H1 (cell line): ENCODE results near the gene CYP1A2. TPM values are rescaled to one million over a fixed set of nuclear protein-coding genes. Genes with fewer than 3 reads are reported as not detected.

Experiments used
- CTCF ChIA-PET: fragments of 300-600 bp; sonication (Branson Sonifier 250); formaldehyde crosslinking; loops from one replicate; lab custom pipeline; 2021; ENCODE audit not compliant: partially characterized antibody; lab: Charles Lee
- POLR2A ChIA-PET: fragments of 300-600 bp; sonication (Branson Sonifier 250); formaldehyde crosslinking; loops from one replicate; lab custom pipeline; 2021; ENCODE audit warnings: inconsistent platforms; ENCODE audit not compliant: partially characterized antibody; lab: Charles Lee
- DNase-seq, 2 experiments: peaks; one replicate each; pipeline versions ENCODE4 v3.0.0 to v3.0.0-alpha.2; 2010 to 2022; ENCODE audit warnings: low spot score in 2 of 2, low read depth in 1 of 2, mixed read lengths in 1 of 2
- FAIRE-seq: peaks from 2 replicates; lab custom pipeline; 2011; peaks lifted over from hg19 to GRCh38; lab: Jason Lieb, UNC
- H2AFZ ChIP-seq: 2 replicates; pipeline ENCODE4 v1.8.1; 2012; ENCODE audit warnings: low read length, inconsistent platforms
- H2AK5ac ChIP-seq: 2 replicates; pipeline ENCODE4 v1.6.1; 2013; ENCODE audit warnings: low read depth, low read length
- H2BK120ac ChIP-seq: replicated peaks from 2 replicates; pipeline ENCODE3; 2013; ENCODE audit warnings: low read depth, low read length, inconsistent platforms
- H2BK12ac ChIP-seq: 2 replicates; pipeline ENCODE4 v1.6.1; 2013; ENCODE audit warnings: low read depth, low read length
- H2BK15ac ChIP-seq: 2 replicates; pipeline ENCODE4 v1.6.1; 2013; ENCODE audit warnings: low read length
- H2BK20ac ChIP-seq: 2 replicates; pipeline ENCODE4 v1.6.1; 2013; ENCODE audit warnings: low read length
- H2BK5ac ChIP-seq: 2 replicates; pipeline ENCODE4 v1.6.1; 2013; ENCODE audit warnings: low read depth, low read length
- H3K14ac ChIP-seq: 2 replicates; pipeline ENCODE4 v1.6.1; 2013; ENCODE audit warnings: inconsistent platforms; ENCODE audit not compliant: insufficient read length
- H3K18ac ChIP-seq: 2 replicates; pipeline ENCODE4 v1.6.1; 2013; ENCODE audit warnings: low read length; ENCODE audit errors: extremely low read depth
- H3K23ac ChIP-seq: 2 replicates; pipeline ENCODE4 v1.6.1; 2013; ENCODE audit warnings: inconsistent platforms; ENCODE audit not compliant: insufficient read length
- H3K23me2 ChIP-seq: 2 replicates; pipeline ENCODE4 v1.6.1; 2013; ENCODE audit warnings: low read depth, low read length
- H3K27ac ChIP-seq: 2 replicates; pipeline ENCODE4 v1.6.1; 2011; ENCODE audit warnings: low read depth, low read length, inconsistent platforms
- H3K27me3 ChIP-seq, 4 experiments: replicated peaks in 1 of 4; 1 replicate in 1 of 4; 2 replicates in 3 of 4; pipeline versions ENCODE4 v1.6.1 to v1.8.1; 2011 to 2013; ENCODE audit warnings: low read length in 3 of 4, mild to moderate bottlenecking in 3 of 4, inconsistent platforms in 2 of 4, mixed read lengths in 2 of 4, moderate library complexity in 1 of 4; ENCODE audit not compliant: control insufficient read depth in 3 of 4, insufficient read depth in 3 of 4; ENCODE audit errors: extremely low read depth in 1 of 4
- H3K36me3 ChIP-seq, 4 experiments: 2 replicates each; pipeline versions ENCODE4 v1.6.1 to v1.8.1; 2011 to 2013; ENCODE audit warnings: mild to moderate bottlenecking in 4 of 4, low read length in 3 of 4, moderate library complexity in 2 of 4, control low read depth in 1 of 4, inconsistent platforms in 1 of 4; ENCODE audit not compliant: insufficient read depth in 4 of 4, control insufficient read depth in 2 of 4
- H3K4ac ChIP-seq: replicated peaks from 2 replicates; pipeline ENCODE3; 2013; ENCODE audit warnings: low read length, low read depth, mixed read lengths, inconsistent platforms; ENCODE audit not compliant: insufficient read length
- H3K4me1 ChIP-seq, 4 experiments: replicated peaks in 1 of 4; 1 replicate in 1 of 4; 2 replicates in 3 of 4; pipeline versions ENCODE4 v1.6.1 to v1.8.1; 2011 to 2013; ENCODE audit warnings: low read length in 3 of 4, inconsistent platforms in 2 of 4, mixed read lengths in 1 of 4; ENCODE audit not compliant: insufficient read depth in 4 of 4, control insufficient read depth in 3 of 4
- H3K4me2 ChIP-seq, 2 experiments: 2 replicates each; pipeline versions ENCODE4 v1.6.1 to v1.8.1; 2011 to 2013; ENCODE audit warnings: low read depth in 2 of 2, low read length in 2 of 2, control low read depth in 1 of 2, inconsistent platforms in 1 of 2, mild to moderate bottlenecking in 1 of 2; ENCODE audit not compliant: insufficient read depth in 1 of 2
- H3K4me3 ChIP-seq, 4 experiments: fragments of 200-600, 300-600 bp in 1 of 4; sonication (generic), shearing (Covaris generic), sonication (Bioruptor Twin) in 1 of 4; 2 replicates each; pipeline versions ENCODE4 v1.5.1 to v1.8.1; 2011 to 2016; ENCODE audit warnings: low read length in 4 of 4, low read depth in 3 of 4, control low read depth in 2 of 4, inconsistent platforms in 2 of 4, mild to moderate bottlenecking in 2 of 4, mixed read lengths in 1 of 4, moderate library complexity in 1 of 4; ENCODE audit not compliant: insufficient read depth in 2 of 4; ENCODE audit errors: extremely low read depth in 1 of 4
- H3K56ac ChIP-seq: replicated peaks from 2 replicates; pipeline ENCODE3; 2013; ENCODE audit warnings: low read depth, mild to moderate bottlenecking, mixed read lengths, low read length, inconsistent platforms; ENCODE audit not compliant: insufficient read length
- H3K79me1 ChIP-seq: 2 replicates; pipeline ENCODE4 v1.6.1; 2013; ENCODE audit warnings: low read depth, low read length, control low read depth
- H3K79me2 ChIP-seq, 2 experiments: 2 replicates each; pipeline versions ENCODE4 v1.6.1 to v1.8.1; 2012 to 2013; ENCODE audit warnings: low read length in 2 of 2, mild to moderate bottlenecking in 2 of 2, inconsistent platforms in 1 of 2; ENCODE audit not compliant: insufficient read depth in 2 of 2, control insufficient read depth in 1 of 2
- H3K9ac ChIP-seq, 4 experiments: replicated peaks in 1 of 4; 1 replicate in 1 of 4; 2 replicates in 3 of 4; pipeline versions ENCODE4 v1.6.1 to v1.8.1; 2011 to 2013; ENCODE audit warnings: low read depth in 3 of 4, low read length in 3 of 4, control low read depth in 2 of 4, mild to moderate bottlenecking in 2 of 4, moderate library complexity in 2 of 4, inconsistent platforms in 1 of 4; ENCODE audit errors: extremely low read depth in 1 of 4
- H3K9me3 ChIP-seq, 2 experiments: 2 replicates each; pipeline versions ENCODE4 v1.6.1 to v1.8.1; 2012 to 2013; ENCODE audit warnings: mild to moderate bottlenecking in 2 of 2, moderate library complexity in 2 of 2, control low read depth in 1 of 2, inconsistent platforms in 1 of 2, low read depth in 1 of 2, low read length in 1 of 2, mixed read lengths in 1 of 2; ENCODE audit not compliant: insufficient read depth in 2 of 2
- H4K20me1 ChIP-seq, 2 experiments: replicated peaks in 1 of 2; 2 replicates each; pipeline versions ENCODE3 to v1.8.1; 2011 to 2013; ENCODE audit warnings: inconsistent platforms in 2 of 2, low read length in 2 of 2, mild to moderate bottlenecking in 1 of 2; ENCODE audit not compliant: insufficient read depth in 2 of 2, control insufficient read depth in 1 of 2
- H4K5ac ChIP-seq: 2 replicates; pipeline ENCODE4 v1.6.1; 2013; ENCODE audit warnings: low read length, low read depth, mixed read lengths, inconsistent platforms; ENCODE audit not compliant: insufficient read length
- H4K8ac ChIP-seq: 2 replicates; pipeline ENCODE4 v1.8.0; 2013; ENCODE audit warnings: mild to moderate bottlenecking, moderate library complexity, low read length, inconsistent platforms; ENCODE audit not compliant: insufficient read depth; ENCODE audit errors: extremely low read depth
- H4K91ac ChIP-seq: replicated peaks from 2 replicates; pipeline ENCODE3; 2013; ENCODE audit warnings: low read length, mixed read lengths, inconsistent platforms; ENCODE audit not compliant: insufficient read length
- CEBPB ChIP-seq: IDR thresholded peaks from 2 replicates; pipeline ENCODE4 v1.6.1; 2012; ENCODE audit warnings: low read depth, low read length
- KDM1A ChIP-seq: fragments of 200-600, 300-600 bp; sonication (generic); IDR thresholded peaks from 2 replicates; pipeline ENCODE4 v1.7.1; 2016; ENCODE audit warnings: mild to moderate bottlenecking, low read length, borderline replicate concordance
- KDM5A ChIP-seq: fragments of 200-600 bp; IDR thresholded peaks from 2 replicates; pipeline ENCODE4 v1.7.1; 2012; ENCODE audit warnings: mild to moderate bottlenecking, low read length, inconsistent platforms, mixed read lengths
- POLR2A ChIP-seq, 2 experiments: IDR thresholded peaks; 1 replicate in 1 of 2; 2 replicates in 1 of 2; pipeline ENCODE4 v1.6.1; 2011; ENCODE audit warnings: low read depth in 2 of 2, low read length in 2 of 2, mild to moderate bottlenecking in 2 of 2; ENCODE audit errors: control extremely low read depth in 1 of 2
- POLR2AphosphoS5 ChIP-seq: IDR thresholded peaks from 2 replicates; pipeline ENCODE4 v1.6.1; 2011; ENCODE audit warnings: low read depth, low read length
- SIN3A ChIP-seq, 2 experiments: IDR thresholded peaks in 1 of 2; conservative IDR thresholded peaks in 1 of 2; 2 replicates each; pipeline ENCODE4 v1.6.1; 2011 to 2012; ENCODE audit warnings: low read length in 2 of 2, improper control_type of control experiment in 1 of 2, low read depth in 1 of 2, mild to moderate bottlenecking in 1 of 2
- TAF1 ChIP-seq: IDR thresholded peaks from 2 replicates; pipeline ENCODE4 v1.6.1; 2011; ENCODE audit warnings: mild to moderate bottlenecking, low read depth, low read length
- WGBS, 2 experiments: shearing (Covaris generic) in 1 of 2; methylation state at CpG; one replicate each; pipeline versions ENCODE4 v1.1.6 to v1.1.7; 2013 to 2015; ENCODE audit warnings: low lambda C conversion rate in 2 of 2, mixed read lengths in 2 of 2, inconsistent platforms in 1 of 2, low coverage in 1 of 2, missing lambda C conversion rate in 1 of 2; ENCODE audit not compliant: insufficient replicate concordance in 2 of 2, insufficient coverage in 1 of 2, insufficient read length in 1 of 2; ENCODE audit errors: extremely low coverage in 1 of 2, missing lambda C conversion rate in 1 of 2; 5-methylcytosine and 5-hydroxymethylcytosine counted together
- polyA plus RNA-seq, 7 experiments: library from polyadenylated mRNA; depleted of rRNA in 3 of 7; stranded (reverse) in 5 of 7; unstranded in 2 of 7; fragments of >200 nt in 5 of 7; fragments of 200-250 nt in 2 of 7; gene quantifications; 1 replicate in 5 of 7; 2 replicates in 1 of 7; 4 replicates in 1 of 7; pipeline versions ENCODE4 v1.2.1 to v1.2.3, GENCODE V29; 2011 to 2013; ENCODE audit warnings: missing spikeins in 2 of 7, mixed read lengths in 2 of 7
- total RNA-seq: library from RNA; stranded (reverse); fragmentation: NEBNext Ultra II Directional; extraction: Animal tissue kit (Norgen Biotek cat#: 25700); gene quantifications from 2 replicates; pipeline ENCODE4 v1.2.1, GENCODE V29; 2021

Gene CYP1A2
- total and polyA plus RNA-seq, 2 of the 8 experiments (the other 6 are each of a cell fraction or from before 2014, with no cell fraction given) = not detected

- no peak overlapping the region for H2BK12ac ChIP-seq
Observed at GRCh38 chr15:74788683-74789151, 40.1 kb downstream of the CYP1A2 start.

More at GRCh38 chr15:74788683-74789151, 40.1 kb downstream of the CYP1A2 start:
- Histone ChIP-seq H3K4me1 (peaks cover 4 to 30% (median 16%) of the 10 kb centered on the region in 4 experiments), H2BK5ac (no peak overlapping the region), H3K36me3 (no peaks in the 10 kb centered on the region), H2AK5ac (no peak overlapping the region), H3K23me2 (no peaks in the 10 kb centered on the region), H3K9ac (no peak overlapping the region), H2BK120ac (no peak overlapping the region), H3K4me2 (peak overlapping the region; percentile 15 to 17; a peak in 1 of 4 replicates), H3K79me2 (peaks cover 0 to 10% of the 10 kb centered on the region in 2 experiments; a peak in 1 of 4 replicates), H3K27me3 (no peaks in the 10 kb centered on the region), H3K79me1 (peaks cover 30% of the 10 kb centered on the region), H3K56ac (no peak overlapping the region), H4K20me1 (peaks cover 32 to 57% of the 10 kb centered on the region in 2 experiments), H3K23ac (no peak overlapping the region), H4K8ac (no peak overlapping the region), H4K91ac (no peak overlapping the region), H3K18ac (no peak overlapping the region), H3K4me3 (no peak overlapping the region), H4K5ac (no peak overlapping the region), H3K4ac (no peak overlapping the region), H3K14ac (no peak overlapping the region), H3K27ac (no peak overlapping the region), H2BK20ac (no peak overlapping the region), H2AFZ (no peak overlapping the region), H3K9me3 (no peaks in the 10 kb centered on the region), H2BK15ac (no peak overlapping the region)
- DNase-seq = no peak
- TF ChIP-seq CEBPB = no peak
- no peak for TF ChIP-seq KDM1A
- TF ChIP-seq POLR2AphosphoS5 = peak; percentile 35; the same call in 1 of the 2 replicates
- no peak for TF ChIP-seq SIN3A (conservative IDR thresholded peaks at IDR 0.05 in 1 of 2, IDR thresholded peaks at IDR 0.05 in 1 of 2; ENCODE audit: low read depth in 1 of 2, low read length in 2 of 2)
- no peak for TF ChIP-seq KDM5A
- no peak for TF ChIP-seq TAF1
- no peak for TF ChIP-seq POLR2A (IDR thresholded peaks at IDR 0.05; ENCODE audit: control extremely low read depth in 1 of 2, low read depth in 2 of 2, low read length in 2 of 2)
- 56% methylated on average over 9 of the region's 9 CpGs; no CpG with 5 or more reads in 1 of the 2 experiments for WGBS, 2 experiments
- ChIA-PET CTCF (interaction anchor here (1.0 to 53.7 kb wide), 18 partner anchors 8 to 167 kb away, joined by 3 to 1439 read pairs (median 9); partner anchors contain the start of genes CLK3, CPLX3, CSK and CYP1A1), POLR2A (interaction anchor here (1.2 to 4.5 kb wide), 3 partner anchors 11 to 108 kb away, joined by 3 to 20 read pairs (median 4); no protein-coding TSS in a partner anchor)
- no peak for FAIRE-seq
